HG03565 (cell line): ENCODE data around the gene NLRP1.
A peak's percentile ranks its signal among the peaks of the same experiment; 100 is the strongest.

Source experiments
- ATAC-seq: cut with Tn5 transposase; IDR thresholded peaks from one replicate; pipeline ENCODE4 v1.9.1; 2021; ENCODE audit warnings: mild to moderate bottlenecking, moderate library complexity; ENCODE audit not compliant: unreplicated experiment

Gene NLRP1

DNA sequence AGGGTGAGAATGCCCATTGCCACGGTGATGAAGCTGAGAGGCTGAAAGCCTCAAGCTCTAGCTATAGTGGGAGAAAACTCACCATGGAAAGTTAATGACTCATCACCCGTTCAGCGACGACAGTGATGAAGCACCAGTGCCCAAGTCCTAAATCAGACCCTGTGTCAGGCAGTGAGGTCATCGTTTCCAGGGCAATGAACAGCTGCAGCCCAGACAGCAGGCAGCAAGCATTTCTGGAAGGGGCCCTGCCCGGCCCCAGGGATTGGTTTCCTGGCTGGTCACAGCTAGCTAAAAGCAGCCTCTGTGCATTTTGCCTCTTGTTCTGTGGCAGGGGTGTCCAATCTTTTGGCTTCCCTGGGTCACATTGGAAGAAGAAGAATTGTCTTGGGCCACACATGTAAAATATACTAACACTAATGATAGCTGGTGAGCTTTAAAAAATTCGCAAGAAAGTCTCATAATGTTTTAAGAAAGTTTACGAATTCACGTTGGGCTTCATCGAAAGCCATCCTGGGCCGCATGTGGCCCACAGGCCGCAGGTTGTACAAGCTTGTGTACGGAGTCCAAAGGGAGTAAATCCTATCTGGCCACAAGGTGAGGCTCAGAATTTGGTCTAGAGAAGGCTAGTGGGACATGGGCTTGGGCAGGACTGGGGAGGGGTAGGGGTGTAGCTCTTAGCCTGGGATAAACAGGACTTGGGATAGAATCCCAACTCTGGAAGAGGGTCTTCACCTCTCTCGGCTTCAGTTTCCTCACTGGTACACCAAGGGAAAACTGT, 57.3 kb downstream of the NLRP1 start:
- no peak for ATAC-seq

DNA sequence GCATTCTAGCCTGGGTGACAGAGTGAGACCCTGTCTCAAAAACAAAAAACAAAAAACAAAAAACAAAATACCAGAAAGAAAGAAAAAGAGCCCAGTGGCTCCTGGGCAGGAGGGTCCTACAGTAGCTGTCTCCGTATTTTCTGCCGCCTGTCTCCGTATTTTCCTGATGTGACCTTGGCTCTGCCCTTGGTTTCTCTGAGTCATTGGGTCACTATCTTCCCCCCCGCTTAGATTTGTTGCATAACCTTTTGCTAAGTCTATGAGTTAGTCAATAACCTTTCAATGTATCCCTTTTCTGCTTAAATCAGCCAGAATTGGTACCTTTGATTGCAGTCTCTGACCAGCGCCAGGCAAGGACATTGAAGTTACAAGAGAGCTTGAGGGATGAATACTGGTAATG, 61.1 kb downstream of the NLRP1 start:
- ATAC-seq, result no peak

DNA sequence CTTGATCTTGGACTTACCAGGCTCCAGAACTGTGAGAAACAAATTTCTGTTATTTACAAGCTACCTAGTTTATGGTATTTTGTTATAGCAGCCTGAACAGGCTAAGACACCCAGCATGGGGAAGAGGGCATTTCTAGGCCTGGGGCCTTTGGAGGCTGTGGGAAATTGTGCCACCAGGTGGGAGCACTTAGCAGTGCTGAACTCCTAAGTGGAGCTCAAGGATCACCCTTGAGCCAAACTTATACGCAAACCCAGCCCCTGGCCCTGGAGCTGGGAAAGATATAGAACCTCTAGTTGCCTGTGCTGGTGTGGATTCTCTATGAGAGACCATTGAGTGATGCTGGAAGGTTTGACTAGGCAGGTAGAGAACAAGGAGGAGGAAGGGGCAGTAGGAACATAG, 61.8 kb downstream of the NLRP1 start:
- ATAC-seq, result no peak

DNA sequence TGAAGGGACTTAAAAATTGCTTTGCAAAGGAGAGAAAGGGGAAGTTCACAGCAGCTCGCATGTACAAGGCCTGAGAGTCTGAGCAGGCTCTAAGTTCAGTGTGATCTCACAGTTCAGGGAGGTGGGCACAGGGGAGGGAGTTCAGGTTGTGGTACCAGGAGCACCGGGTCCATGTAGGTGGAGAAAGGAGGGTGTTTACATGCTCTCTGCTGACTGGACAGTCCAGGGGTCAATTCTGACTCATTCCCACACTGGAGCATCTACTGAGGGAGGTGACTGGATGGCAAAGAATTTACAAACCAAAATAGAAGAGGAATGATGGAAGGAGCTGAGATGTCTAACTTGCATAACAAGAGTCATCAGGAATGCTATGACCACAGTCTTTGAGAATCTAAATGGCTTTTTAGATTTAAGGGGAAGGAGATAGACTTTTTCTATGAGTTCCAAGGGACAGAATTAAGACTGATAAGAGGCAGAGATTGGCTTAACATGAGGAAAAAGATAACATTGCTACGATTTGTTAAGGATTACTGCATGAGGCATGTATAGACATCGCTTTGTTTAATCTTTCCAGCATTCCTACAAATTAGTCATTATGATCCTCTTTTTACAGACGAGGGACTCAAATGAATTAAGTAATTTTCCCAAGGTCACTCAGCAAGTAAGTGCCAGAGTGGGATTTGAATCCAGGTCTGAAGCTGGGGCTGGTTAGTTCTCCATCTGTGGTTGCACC, 68.1 kb downstream of the NLRP1 start:
- ATAC-seq, result no peak

DNA sequence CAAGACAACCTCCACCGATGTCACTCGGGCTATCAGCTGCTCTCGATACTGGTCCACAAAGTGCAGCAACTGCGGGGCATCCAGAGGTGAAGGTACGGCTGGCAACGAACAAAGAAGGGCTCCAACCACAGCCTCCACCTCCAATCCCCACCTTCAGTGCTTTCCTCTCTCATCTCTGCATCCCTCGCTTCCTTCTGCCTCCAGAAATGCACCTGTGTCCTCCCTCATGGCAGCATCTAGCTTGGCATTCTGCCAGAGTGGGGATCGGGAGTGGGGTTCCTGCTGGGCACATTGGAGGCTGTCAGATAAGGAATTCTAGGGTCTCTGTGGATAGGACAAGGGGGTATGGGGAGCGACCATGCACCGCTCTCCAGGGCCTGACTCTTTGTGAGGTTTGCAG, 69.3 kb downstream of the NLRP1 start:
- ATAC-seq, result no peak

DNA sequence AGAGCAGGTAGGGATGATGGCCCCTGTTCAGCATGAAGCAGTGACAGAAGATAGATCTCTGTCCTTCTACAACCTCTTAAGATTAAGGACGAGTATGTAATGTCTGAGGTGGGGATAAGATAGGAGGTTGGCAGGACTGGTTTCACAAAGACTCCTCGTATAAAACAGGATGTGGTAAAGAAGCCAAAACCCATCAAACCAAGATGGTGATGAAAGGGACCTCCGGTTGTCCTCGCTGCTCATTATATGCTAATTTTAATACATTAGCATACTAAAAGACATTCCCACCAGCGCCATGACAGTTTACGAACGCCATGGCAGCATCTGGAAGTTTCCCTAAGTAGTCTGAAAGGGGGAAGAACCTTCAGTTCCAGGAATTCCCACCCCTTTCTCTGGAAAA, 70.7 kb downstream of the NLRP1 start:
- ATAC-seq, result no peak

DNA sequence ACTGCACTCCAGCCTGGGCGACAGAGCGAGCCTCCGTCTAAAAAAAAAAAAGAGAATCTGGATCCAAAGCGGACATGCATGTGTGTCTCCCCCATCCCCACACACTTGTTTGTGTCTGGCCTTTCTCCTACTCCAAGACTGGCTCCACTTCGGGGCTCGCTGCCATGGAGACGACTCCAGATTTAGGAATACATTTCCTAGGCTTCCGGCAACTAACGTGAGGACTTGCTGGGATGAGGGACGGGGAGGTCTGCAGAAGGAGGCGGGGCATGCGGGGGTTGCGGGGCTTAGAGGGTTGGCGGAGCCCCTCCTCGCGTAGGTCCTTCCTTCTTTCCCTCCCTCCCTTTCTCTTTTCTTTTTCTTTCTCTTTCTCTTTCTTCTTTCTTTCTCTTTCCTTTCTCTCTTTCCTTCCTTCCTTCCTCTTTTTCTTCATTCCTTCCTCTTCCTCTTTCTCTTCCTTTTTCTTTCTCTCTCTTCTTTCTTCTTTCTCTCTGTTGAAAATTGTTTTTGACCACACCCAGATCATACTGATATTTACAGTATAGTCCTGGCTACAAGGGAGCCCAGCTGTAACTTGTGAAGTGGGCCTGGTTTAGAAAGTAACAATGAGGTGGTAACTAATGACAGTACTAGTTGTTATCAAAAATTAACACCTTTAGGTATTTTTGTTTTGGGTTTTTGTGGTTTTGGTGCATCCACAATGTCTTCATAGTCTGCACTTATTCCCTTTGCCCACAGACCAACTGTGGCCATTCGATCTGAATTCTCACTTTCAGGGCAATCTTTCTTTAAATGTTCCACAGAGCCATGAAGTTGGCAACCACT, 72.7 kb downstream of the NLRP1 start:
- ATAC-seq, result no peak

DNA sequence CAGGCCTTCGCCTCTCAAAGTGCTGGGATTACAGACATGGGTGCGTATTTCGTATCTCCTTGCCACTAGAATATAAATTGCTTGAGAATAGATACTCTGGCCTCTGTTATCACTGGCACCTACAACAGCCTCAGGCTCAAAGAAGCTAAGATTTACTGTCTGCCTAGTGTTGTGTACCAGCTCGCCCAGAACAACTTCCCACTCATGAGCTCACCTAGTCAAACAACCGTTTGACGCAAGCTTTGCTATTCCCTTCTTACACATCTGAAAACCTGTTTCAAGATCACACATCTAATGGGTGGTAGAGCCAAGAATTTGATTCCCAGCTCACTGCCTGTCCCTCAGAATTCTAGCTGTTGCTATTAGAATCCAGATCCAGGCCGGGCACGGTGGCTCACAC, 73.5 kb downstream of the NLRP1 start:
- ATAC-seq, result no peak

DNA sequence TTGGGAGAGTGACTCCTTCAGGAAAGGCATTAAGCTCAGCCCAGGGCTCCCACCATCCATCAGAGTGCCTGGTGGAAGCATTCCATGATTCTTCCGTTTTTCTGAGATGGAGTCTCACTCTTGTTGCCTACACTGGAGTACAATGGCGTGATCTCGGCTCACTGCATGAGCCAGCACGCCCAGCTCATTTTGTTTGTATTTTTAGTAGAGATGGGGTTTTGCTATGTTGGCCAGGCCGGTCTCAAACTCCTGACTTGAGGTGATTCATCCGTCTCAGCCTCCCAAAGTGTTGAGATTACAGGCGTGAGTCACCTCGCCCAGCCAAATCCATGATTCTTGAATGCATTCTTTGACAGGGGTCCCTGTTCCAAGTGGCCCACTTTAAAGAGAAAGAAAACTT, 74.8 kb downstream of the NLRP1 start:
- no peak for ATAC-seq

DNA sequence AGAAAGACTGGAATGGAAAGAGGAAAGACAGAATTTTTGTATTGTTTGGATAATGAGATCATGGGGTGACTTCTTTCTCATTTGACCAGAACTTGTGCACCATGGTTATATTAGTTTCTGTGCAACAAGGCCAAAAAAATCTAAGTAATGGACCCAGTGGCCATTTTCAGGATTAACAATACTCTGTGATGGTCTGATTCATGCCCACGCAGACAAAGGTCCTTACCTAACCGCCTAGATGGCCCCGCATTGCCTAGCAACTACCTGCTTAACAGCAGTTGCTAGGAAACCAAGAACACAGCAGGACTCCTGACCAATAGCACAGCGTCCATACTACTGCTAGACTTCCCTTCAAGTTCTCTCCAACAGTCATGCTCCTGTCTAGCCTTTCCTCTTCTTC, 75.5 kb downstream of the NLRP1 start:
- ATAC-seq, result no peak

DNA sequence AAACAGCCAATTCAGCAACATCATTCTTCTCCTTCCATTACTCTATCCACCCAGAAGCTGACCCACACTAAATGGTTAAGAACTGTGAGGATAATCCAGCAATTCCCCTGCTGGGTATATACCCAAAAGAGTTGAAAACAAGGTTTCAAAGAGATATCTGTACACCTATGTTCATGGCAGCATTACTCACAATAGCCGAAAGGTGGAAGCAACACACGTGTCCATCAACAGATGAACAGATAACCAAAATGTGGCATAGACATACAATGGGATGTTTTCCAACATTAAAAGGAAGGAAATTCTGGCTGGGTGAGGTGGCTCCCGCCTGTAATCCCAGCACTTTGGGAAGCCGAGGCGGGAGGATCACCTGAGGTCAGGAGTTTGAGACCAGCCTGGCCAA, 78.0 kb downstream of the NLRP1 start:
- ATAC-seq, result no peak

DNA sequence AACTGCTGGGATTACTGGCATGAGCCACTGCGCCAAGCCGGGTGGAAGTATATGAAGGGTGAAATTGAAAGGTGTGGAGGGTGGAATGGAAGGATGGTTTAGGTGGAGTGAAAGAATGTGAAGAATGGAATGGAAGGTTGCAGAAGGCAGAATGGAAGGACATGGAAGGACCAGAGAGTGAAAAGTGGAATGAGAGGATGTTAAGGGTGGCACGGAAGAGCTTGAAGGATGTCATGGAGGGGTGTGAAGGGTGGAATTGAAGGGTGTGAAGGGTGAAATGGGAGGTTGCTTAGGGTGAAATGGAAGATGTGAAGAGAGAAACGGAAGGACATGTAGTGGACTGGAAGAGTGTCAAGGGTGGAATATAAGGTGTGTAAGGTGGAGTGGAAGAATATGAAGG, 81.8 kb downstream of the NLRP1 start:
- no peak for ATAC-seq

DNA sequence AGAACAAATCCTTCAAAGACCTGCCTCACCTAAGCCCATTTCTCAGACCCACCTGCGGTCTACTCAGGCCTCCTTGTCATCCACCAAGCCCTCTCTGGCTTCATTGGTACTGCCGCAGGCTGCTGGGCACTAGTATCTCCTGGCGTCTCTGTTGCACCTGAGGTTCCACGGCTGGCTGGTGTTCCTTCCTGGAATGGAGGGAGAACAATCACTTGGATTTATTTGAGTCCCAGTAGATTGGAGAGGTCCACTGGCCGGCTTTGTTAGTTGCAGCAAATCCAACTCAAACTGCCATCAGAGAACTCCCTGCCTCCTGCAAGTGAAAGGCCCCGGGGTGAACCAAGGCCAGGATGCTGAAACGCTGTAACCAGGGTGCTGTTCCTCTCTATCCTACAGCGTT, 82.6 kb downstream of the NLRP1 start:
- no peak for ATAC-seq

DNA sequence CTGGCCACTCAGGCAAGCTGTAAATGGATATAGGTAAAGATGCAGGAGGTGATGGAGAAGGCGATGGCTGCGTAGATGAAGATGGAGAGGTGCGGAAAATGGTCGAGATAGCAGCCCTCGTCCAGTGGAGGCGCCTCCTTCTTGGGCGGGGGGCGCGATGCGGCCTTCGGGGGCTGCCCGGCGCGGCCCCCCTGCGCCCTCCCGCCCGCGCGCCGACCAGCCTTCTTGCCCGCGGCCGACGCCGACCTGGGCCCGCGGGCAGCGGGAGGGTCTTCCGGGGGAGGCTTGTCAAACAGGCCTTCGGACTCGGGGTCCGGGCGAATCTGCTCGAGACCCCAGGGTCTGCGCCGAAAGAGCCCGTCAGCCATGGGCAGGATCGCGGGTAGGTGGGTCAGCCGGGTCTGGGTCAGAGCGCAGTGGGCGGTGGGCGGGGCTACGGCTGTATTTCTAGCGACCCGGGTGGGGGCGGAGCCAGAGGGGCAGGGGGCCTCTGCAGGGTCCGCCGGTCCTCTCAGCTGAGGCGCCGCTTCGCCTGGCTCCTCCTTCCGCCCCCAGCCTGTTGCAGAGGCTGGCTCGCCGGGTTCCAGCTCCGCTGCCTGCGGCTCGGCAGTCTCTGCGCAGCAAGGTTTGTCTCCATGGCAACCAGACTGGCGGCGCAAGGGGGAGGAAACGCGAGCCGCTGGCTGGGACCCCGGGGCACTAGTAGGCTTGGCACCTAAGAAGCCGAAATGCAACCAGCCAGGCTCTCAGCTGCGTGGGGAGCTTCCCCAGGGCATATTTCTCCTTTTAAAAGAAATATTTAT, 83.5 kb downstream of the NLRP1 start:
- no peak for ATAC-seq

DNA sequence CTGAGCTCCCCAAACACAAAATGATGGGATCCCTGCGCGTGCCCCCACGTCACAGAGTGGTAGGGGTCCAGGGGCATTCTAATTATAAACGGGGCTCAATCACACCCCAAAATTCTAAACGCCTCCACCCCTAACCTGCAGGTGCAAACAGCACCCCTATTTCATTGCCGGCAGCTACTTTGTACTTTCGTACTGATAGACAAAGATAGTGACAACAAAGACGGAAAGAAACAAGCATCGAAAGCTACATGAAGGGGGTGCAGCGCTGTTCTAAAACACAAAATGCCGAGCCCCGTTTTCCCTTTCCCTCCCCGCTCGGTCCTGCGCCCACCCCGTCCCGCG, 84.1 kb downstream of the NLRP1 start:
- no peak for ATAC-seq

DNA sequence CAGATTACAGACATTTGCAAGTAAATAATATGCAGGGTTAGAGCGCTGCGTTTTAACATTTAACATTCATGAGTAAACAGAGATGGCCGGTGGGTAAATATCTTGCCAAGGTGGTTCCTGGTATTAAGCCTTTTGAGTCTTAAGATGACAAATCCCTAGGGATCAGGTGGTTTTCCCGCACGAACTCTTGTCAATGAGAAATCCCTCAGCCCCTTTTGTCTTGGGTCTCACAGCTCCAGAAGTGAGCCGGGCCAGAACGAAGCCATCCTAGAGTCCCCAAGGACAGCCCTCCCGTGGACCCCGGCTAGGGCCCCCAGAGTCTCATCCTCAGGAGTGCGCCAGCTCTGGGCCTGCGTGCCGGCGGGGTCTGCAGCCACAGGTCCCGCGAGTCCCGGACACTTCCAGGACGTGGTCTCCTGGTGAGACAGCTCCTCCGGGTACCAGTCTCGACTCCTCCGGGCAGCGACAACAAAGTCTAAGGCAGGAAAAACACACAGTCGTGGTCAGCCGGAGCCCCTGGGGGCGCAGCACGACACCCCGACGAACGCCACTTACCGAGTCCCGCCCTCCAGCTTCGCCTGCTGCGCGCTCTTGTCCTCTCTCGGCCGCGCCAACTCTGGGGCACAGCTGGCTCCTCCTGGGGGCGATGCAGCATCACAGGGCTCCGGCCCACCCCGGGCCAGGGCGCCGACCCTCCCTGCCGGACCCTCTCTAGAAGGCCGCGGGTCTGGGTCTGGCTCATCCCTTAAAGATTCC, 84.7 kb downstream of the NLRP1 start:
- ATAC-seq, result no peak

DNA sequence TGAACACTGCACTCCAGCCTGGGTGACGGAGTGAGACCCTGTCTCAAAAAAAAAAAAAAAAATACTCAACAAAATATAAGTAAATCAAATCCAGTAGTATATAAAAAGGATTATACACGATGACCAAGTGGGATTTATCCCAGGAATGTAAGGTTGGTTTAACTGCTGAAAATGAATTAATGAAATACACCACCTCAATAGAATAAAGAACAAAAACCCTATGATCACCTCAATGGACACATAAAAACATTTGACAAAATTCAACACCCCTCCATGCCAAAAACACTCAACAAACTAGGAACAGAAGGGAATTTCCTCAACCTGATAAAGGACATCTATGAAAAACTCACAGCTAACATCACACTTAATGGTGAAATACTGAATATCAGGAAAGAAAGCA, 91.3 kb downstream of the NLRP1 start:
- no peak for ATAC-seq

DNA sequence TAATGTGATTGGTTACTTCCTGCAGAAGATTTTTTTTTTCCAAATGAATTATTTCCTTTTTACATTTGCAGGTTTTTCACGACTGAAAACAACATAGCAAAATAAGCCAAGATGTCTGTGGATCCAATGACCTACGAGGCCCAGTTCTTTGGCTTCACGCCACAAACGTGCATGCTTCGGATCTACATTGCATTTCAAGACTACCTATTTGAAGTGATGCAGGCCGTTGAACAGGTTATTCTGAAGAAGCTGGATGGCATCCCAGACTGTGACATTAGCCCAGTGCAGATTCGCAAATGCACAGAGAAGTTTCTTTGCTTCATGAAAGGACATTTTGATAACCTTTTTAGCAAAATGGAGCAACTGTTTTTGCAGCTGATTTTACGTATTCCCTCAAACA, 95.6 kb downstream of the NLRP1 start:
- ATAC-seq, result no peak

DNA sequence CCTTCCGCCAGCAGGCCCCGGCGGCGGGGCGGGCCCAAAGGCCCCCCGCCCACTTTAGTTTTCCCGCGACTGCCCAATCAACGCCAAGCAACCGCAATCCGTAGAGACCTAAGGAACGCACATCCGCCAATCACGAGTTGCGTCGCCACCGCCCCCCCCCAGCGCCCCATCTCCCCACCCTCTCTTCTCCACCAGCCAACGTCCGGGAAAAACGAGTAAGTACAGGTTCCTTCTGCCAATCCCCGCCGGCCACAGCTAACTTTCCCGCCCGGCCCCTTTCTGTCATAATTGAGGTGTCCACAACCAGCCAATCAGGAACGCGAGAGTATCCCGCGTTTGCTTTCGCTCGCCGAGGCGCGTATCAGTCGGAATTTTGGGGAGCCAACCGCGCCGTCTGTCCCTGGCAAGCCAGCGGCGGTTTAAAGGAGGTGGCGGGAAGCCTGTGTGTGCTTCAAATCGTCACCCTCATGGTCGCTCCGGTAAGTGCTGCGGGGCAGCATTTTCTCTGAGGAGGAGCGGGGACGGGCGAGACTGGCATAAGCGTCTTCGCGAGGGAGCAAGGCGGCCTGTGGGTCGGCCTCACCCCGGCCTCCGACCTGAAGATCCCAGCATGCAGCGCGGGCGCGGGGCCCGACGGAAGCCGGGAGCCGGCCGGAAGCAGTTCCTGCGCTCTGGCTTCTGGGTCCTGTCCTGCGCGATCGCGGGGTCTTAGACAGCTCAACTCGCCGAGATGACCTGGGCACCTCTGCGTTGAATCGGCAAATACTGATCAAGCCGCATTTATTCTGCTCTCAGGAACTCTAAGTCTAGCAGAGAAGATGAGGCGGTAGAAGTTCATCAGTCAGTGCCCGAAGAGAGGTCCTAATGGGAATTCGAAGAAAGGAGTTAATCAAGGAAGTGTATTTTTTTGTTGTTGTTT, 97.8 kb downstream of the NLRP1 start, which contains the start of gene MIS12:
MIS12 (plus strand) TSS at position 361 of the 919 bp plus-strand sequence. CDS start 2,297 bp downstream, outside the sequence.
- ATAC-seq, result peak; percentile 66
